ENCODE results near the gene F2RL3.
"Not testable (repeated sequence)": the region's sequence is repeated elsewhere in the genome, so short reads cannot be mapped to it uniquely, and the experiment has no call there.

The F2RL3 gene

GRCh38 chr19:16928351-16928750 is 39.6 kb downstream of the F2RL3 start:
- no peak for DNase-seq (ENCODE audit: low read depth, low spot score)
- POLR2A ChIA-PET = no interaction called here
- H3K4me3 ChIP-seq (ENCODE audit: low read depth, low read length) = no peak overlapping the region
- no peak for TF ChIP-seq CTCF (IDR thresholded peaks at IDR 0.05; ENCODE audit: insufficient read depth, low read length, missing control alignments)
- CTCF ChIA-PET = no interaction called here

GRCh38 chr19:16928916-16929315 is 40.1 kb downstream of the F2RL3 start:
- POLR2A ChIA-PET = no interaction called here
- no peak for TF ChIP-seq CTCF (IDR thresholded peaks at IDR 0.05; ENCODE audit: insufficient read depth, low read length, missing control alignments)
- CTCF ChIA-PET = no interaction called here
- no peak overlapping the region for H3K4me3 ChIP-seq (ENCODE audit: low read depth, low read length)
- no peak for DNase-seq (ENCODE audit: low read depth, low spot score)

GRCh38 chr19:16930753-16931152 is 42.0 kb downstream of the F2RL3 start:
- ChIA-PET CTCF (no interaction called here), POLR2A (no interaction called here)
- H3K4me3 ChIP-seq (ENCODE audit: low read depth, low read length) = no peak overlapping the region
- no peak for DNase-seq (ENCODE audit: low read depth, low spot score)
- no peak for TF ChIP-seq CTCF (IDR thresholded peaks at IDR 0.05; ENCODE audit: insufficient read depth, low read length, missing control alignments)

- ChIA-PET POLR2A (no interaction called here), CTCF (no interaction called here)
- DNase-seq (ENCODE audit: low read depth, low spot score) = no peak
These were observed 42.5 kb downstream of the F2RL3 start for GRCh38 chr19:16931306-16931705.

GRCh38 chr19:16934489-16934888 is 45.7 kb downstream of the F2RL3 start:
- CTCF ChIA-PET = no interaction called here
- DNase-seq (ENCODE audit: low read depth, low spot score) = no peak
- H3K4me3 ChIP-seq (ENCODE audit: low read depth, low read length) = no peak overlapping the region
- POLR2A ChIA-PET = no interaction called here
- no peak for TF ChIP-seq CTCF (IDR thresholded peaks at IDR 0.05; ENCODE audit: insufficient read depth, low read length, missing control alignments)

More at GRCh38 chr19:16931306-16931705, 42.5 kb downstream of the F2RL3 start:
- H3K4me3 ChIP-seq (ENCODE audit: low read depth, low read length) = no peak overlapping the region
- no peak for TF ChIP-seq CTCF (IDR thresholded peaks at IDR 0.05; ENCODE audit: insufficient read depth, low read length, missing control alignments)

GRCh38 chr19:16936901-16937300 is 48.1 kb downstream of the F2RL3 start:
- CTCF ChIA-PET = no interaction called here
- TF ChIP-seq CTCF (IDR thresholded peaks at IDR 0.05; ENCODE audit: insufficient read depth, low read length, missing control alignments) = no peak
- no peak overlapping the region for H3K4me3 ChIP-seq (ENCODE audit: low read depth, low read length)
- DNase-seq (ENCODE audit: low read depth, low spot score) = no peak
- POLR2A ChIA-PET = no interaction called here

- CTCF ChIA-PET; DNase-seq (ENCODE audit: low read depth, low spot score); H3K4me3 ChIP-seq (ENCODE audit: low read depth, low read length); POLR2A ChIA-PET: not testable (repeated sequence)
These were observed 49.0 kb downstream of the F2RL3 start for GRCh38 chr19:16937796-16938195.
